Endothelial cell of umbilical vein (primary cell): Measurements from ENCODE around the gene SUPT3H. TPM values are rescaled to one million over a fixed set of nuclear protein-coding genes. Genes with fewer than 3 reads are reported as not detected.

Experiments
- BruUV-seq: library from RNA; stranded (reverse); fragments of 400-500 nt; replicated peaks from 2 replicates; lab custom pipeline; 2021; lab: Mats Ljungman, UMichigan
- CTCF ChIA-PET: fragments of 300-600, 350-600 bp; sonication (Branson Sonifier 250); formaldehyde crosslinking; loops from one replicate; lab custom pipeline; 2021; ENCODE audit warnings: antibody characterized with exemption, inconsistent platforms; lab: Charles Lee
- POLR2A ChIA-PET: fragments of 300-600, 350-600 bp; sonication (Branson Sonifier 250); formaldehyde crosslinking; loops from one replicate; lab custom pipeline; 2021; ENCODE audit warnings: antibody characterized with exemption, inconsistent platforms; lab: Charles Lee
- DNase-seq: peaks from one replicate; pipeline ENCODE4 v3.0.0-alpha.2; 2011; ENCODE audit warnings: low read depth, low spot score
- FAIRE-seq: peaks from 2 replicates; lab custom pipeline; 2011; peaks lifted over from hg19 to GRCh38; lab: Jason Lieb, UNC
- H2AFZ ChIP-seq: 2 replicates; pipeline ENCODE4 v1.6.0; 2012; ENCODE audit warnings: low read depth, low read length, control low read depth, inconsistent platforms
- H3K27ac ChIP-seq: 2 replicates; pipeline ENCODE4 v1.5.1; 2011; ENCODE audit warnings: low read depth, mild to moderate bottlenecking, control low read depth, low read length, moderate library complexity; ENCODE audit not compliant: insufficient read depth
- H3K27me3 ChIP-seq, 2 experiments: 2 replicates each; pipeline versions ENCODE4 v1.6.0 to v1.6.1; 2011; ENCODE audit warnings: low read length in 2 of 2, mixed read lengths in 1 of 2; ENCODE audit not compliant: control insufficient read depth in 2 of 2, insufficient read depth in 2 of 2
- H3K36me3 ChIP-seq, 2 experiments: 2 replicates in 1 of 2; 3 replicates in 1 of 2; pipeline ENCODE4 v1.5.1; 2011; ENCODE audit warnings: low read length in 2 of 2, mild to moderate bottlenecking in 1 of 2, moderate library complexity in 1 of 2; ENCODE audit not compliant: control insufficient read depth in 2 of 2, insufficient read depth in 2 of 2; ENCODE audit errors: extremely low read depth in 1 of 2
- H3K4me1 ChIP-seq: 3 replicates; pipeline ENCODE4 v1.5.1; 2011; ENCODE audit warnings: mild to moderate bottlenecking, low read length; ENCODE audit not compliant: control insufficient read depth, insufficient read depth; ENCODE audit errors: extremely low read depth
- H3K4me2 ChIP-seq: 2 replicates; pipeline ENCODE4 v1.6.1; 2011; ENCODE audit warnings: low read length, control low read depth, mixed read lengths; ENCODE audit not compliant: insufficient read depth
- H3K4me3 ChIP-seq, 3 experiments: fragments of 200-600 bp in 1 of 3; sonication (generic), shearing (Covaris generic) in 1 of 3; replicated peaks in 1 of 3; 2 replicates each; pipeline ENCODE4 v1.5.1; 2011 to 2016; ENCODE audit warnings: control low read depth in 3 of 3, low read length in 3 of 3, mild to moderate bottlenecking in 2 of 3, inconsistent platforms in 1 of 3, low read depth in 1 of 3, moderate library complexity in 1 of 3; ENCODE audit not compliant: insufficient read depth in 1 of 3
- H3K79me2 ChIP-seq: 2 replicates; pipeline ENCODE4 v1.6.0; 2012; ENCODE audit warnings: low read length, inconsistent platforms; ENCODE audit not compliant: control insufficient read depth, insufficient read depth
- H3K9ac ChIP-seq: replicated peaks from 2 replicates; pipeline ENCODE3; 2011; ENCODE audit warnings: low read length, control low read depth; ENCODE audit not compliant: insufficient read depth; ENCODE audit errors: extremely low read depth
- H3K9me1 ChIP-seq: replicated peaks from 3 replicates; pipeline ENCODE4 v1.6.0; 2011; ENCODE audit warnings: mild to moderate bottlenecking, low read length; ENCODE audit not compliant: control insufficient read depth, insufficient read depth; ENCODE audit errors: extremely low read depth
- H3K9me3 ChIP-seq: replicated peaks from 2 replicates; pipeline ENCODE4 v1.5.1; 2012; ENCODE audit warnings: low read length, inconsistent platforms; ENCODE audit not compliant: control insufficient read depth, insufficient read depth
- H4K20me1 ChIP-seq: replicated peaks from 2 replicates; pipeline ENCODE3; 2011; ENCODE audit warnings: mild to moderate bottlenecking, low read length; ENCODE audit not compliant: control insufficient read depth, insufficient read depth; ENCODE audit errors: extremely low read depth
- CTCF ChIP-seq, 2 donors: IDR thresholded peaks; 1 replicate in 1 of 2; 2 replicates in 1 of 2; pipeline ENCODE4 v1.5.1; 2011; ENCODE audit warnings: low read length in 2 of 2, mild to moderate bottlenecking in 2 of 2, moderate library complexity in 2 of 2, control low read depth in 1 of 2, inconsistent platforms in 1 of 2, low read depth in 1 of 2; ENCODE audit not compliant: insufficient read depth in 1 of 2; ENCODE audit errors: extremely low read depth in 1 of 2
- EZH2 ChIP-seq: IDR thresholded peaks from 2 replicates; pipeline ENCODE4 v1.6.1; 2012; ENCODE audit warnings: borderline replicate concordance, low read depth, mild to moderate bottlenecking, moderate library complexity, low read length, inconsistent platforms; ENCODE audit not compliant: severe bottlenecking
- FOS ChIP-seq: IDR thresholded peaks from 2 replicates; pipeline ENCODE4 v1.6.1; 2011; ENCODE audit warnings: mild to moderate bottlenecking, low read length, moderate library complexity, borderline replicate concordance; ENCODE audit not compliant: insufficient read depth
- GATA2 ChIP-seq: IDR thresholded peaks from 2 replicates; pipeline ENCODE4 v1.7.0; 2011; ENCODE audit warnings: low read depth, mild to moderate bottlenecking, moderate library complexity, mixed read lengths, low read length; ENCODE audit not compliant: insufficient read length, insufficient read depth
- JUN ChIP-seq: IDR thresholded peaks from 2 replicates; pipeline ENCODE4 v1.6.1; 2011; ENCODE audit warnings: borderline replicate concordance, low read depth; ENCODE audit not compliant: insufficient read length, insufficient read depth
- MYC ChIP-seq: IDR thresholded peaks from one replicate; pipeline ENCODE4 v1.6.1; 2011; ENCODE audit warnings: mild to moderate bottlenecking, low read depth, low read length
- POLR2A ChIP-seq: IDR thresholded peaks from 2 replicates; pipeline ENCODE4 v1.6.1; 2012; ENCODE audit warnings: low read depth, mild to moderate bottlenecking, control low read depth, low read length
- POLR2AphosphoS5 ChIP-seq: IDR thresholded peaks from 2 replicates; pipeline ENCODE4 v1.6.1; 2012; ENCODE audit warnings: low read depth, mild to moderate bottlenecking, control low read depth, low read length, moderate library complexity; ENCODE audit not compliant: insufficient read depth
- dilution Hi-C: fragments of 300-500 bp; cut with MboI; formaldehyde crosslinking; loops from one replicate; pipeline ENCODE4 v1.15.0; 2019; ENCODE audit warnings: low sequenced_read_pairs; ENCODE audit not compliant: extremely low pct_ligation_motif_present
- intact Hi-C: fragments of 100-400 bp; cut with micrococcal nuclease; formaldehyde crosslinking; loops from one replicate; pipeline ENCODE4 v1.10.0; 2022
- polyA plus RNA-seq, 4 experiments: library from polyadenylated mRNA; depleted of rRNA in 3 of 4; stranded (reverse) in 3 of 4; unstranded in 1 of 4; fragments of >200 nt; gene quantifications; 2 replicates each; pipeline versions ENCODE4 v1.2.1 to v1.2.3, GENCODE V29; 2011 to 2012; ENCODE audit warnings: missing spikeins in 1 of 4
- total RNA-seq: library from RNA; stranded (reverse); gene quantifications from 2 replicates; pipeline ENCODE4 v1.2.3, GENCODE V29; 2021
- TF ChIP-seq, protein P1 (sequence below): IDR thresholded peaks from 2 replicates; pipeline ENCODE4 v1.6.1; 2011; ENCODE audit not compliant: insufficient read depth, insufficient read length

Gene SUPT3H
- total and polyA plus RNA-seq, 2 donors (not counting 3 experiments of a cell fraction or from before 2014, with no cell fraction given): 8.3 to 9.8 TPM

- Histone ChIP-seq H3K4me2 (no peak overlapping the region), H3K36me3 (no peaks in the 10 kb centered on the region), H3K9me1 (no peaks in the 10 kb centered on the region), H3K4me3 (no peak overlapping the region), H3K27ac (no peak overlapping the region), H2AFZ (no peak overlapping the region), H3K79me2 (no peaks in the 10 kb centered on the region), H3K9ac (no peak overlapping the region), H3K27me3 (no peaks in the 10 kb centered on the region), H3K9me3 (no peaks in the 10 kb centered on the region), H4K20me1 (no peaks in the 10 kb centered on the region), H3K4me1 (no peaks in the 10 kb centered on the region)
- DNase-seq (no peak), FAIRE-seq (no peak)
- ChIA-PET CTCF (interaction anchor here (0.7 to 1.4 kb wide), 4 partner anchors 17 to 391 kb away, joined by 3 read pairs; partner anchors contain the start of gene SUPT3H), POLR2A (no interaction called here)
- TF ChIP-seq GATA2 (no peak), POLR2A (no peak), POLR2AphosphoS5 (no peak), MYC (no peak), FOS (no peak), CTCF (IDR thresholded peaks at IDR 0.05; ENCODE audit: extremely low read depth in 1 of 2, insufficient read depth in 1 of 2, low read depth in 1 of 2, low read length in 2 of 2) (no peak), JUN (no peak), EZH2 (no peak)
- TF ChIP-seq, protein P1, sequence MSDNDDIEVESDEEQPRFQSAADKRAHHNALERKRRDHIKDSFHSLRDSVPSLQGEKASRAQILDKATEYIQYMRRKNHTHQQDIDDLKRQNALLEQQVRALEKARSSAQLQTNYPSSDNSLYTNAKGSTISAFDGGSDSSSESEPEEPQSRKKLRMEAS: no peak
- intact Hi-C loops: no loop called here
- dilution Hi-C loops: no loop called here
- BruUV-seq: no TSS peak
These were observed 54.0 kb downstream of the SUPT3H start for GRCh38 chr6:45323656-45324224.
